ENCODE measurements around the gene MARCHF9.

MARCHF9 gene

GRCh38 chr12:57736741-57737466 lies 18.0 kb upstream of the MARCHF9 start:
- TF ChIP-seq, protein P1, sequence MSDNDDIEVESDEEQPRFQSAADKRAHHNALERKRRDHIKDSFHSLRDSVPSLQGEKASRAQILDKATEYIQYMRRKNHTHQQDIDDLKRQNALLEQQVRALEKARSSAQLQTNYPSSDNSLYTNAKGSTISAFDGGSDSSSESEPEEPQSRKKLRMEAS (IDR thresholded peaks at IDR 0.05; ENCODE audit: low read depth, low read length), result no peak
- no peak for TF ChIP-seq MYC (IDR thresholded peaks at IDR 0.05; ENCODE audit: low read depth, low read length)
- TF ChIP-seq CTCF (IDR thresholded peaks at IDR 0.05; ENCODE audit: low read depth, low read length), result no peak
- no peak for TF ChIP-seq POLR2A (IDR thresholded peaks at IDR 0.05; ENCODE audit: extremely low read depth, insufficient read length)
- DNase-seq (ENCODE audit: low read depth), result no peak
- no peak overlapping the region for H3K4me3 ChIP-seq (ENCODE audit: low read depth, low read length)

GRCh38 chr12:57737467-57738460 lies 17.1 kb upstream of the MARCHF9 start:
- H3K4me3 ChIP-seq (ENCODE audit: low read depth, low read length), result no peak overlapping the region
- TF ChIP-seq POLR2A (IDR thresholded peaks at IDR 0.05; ENCODE audit: extremely low read depth, insufficient read length) (no peak), CTCF (IDR thresholded peaks at IDR 0.05; ENCODE audit: low read depth, low read length) (no peak), MYC (IDR thresholded peaks at IDR 0.05; ENCODE audit: low read depth, low read length) (no peak)
- TF ChIP-seq, protein P1 (IDR thresholded peaks at IDR 0.05; ENCODE audit: low read depth, low read length), result no peak
- DNase-seq (ENCODE audit: low read depth), result no peak

DNA sequence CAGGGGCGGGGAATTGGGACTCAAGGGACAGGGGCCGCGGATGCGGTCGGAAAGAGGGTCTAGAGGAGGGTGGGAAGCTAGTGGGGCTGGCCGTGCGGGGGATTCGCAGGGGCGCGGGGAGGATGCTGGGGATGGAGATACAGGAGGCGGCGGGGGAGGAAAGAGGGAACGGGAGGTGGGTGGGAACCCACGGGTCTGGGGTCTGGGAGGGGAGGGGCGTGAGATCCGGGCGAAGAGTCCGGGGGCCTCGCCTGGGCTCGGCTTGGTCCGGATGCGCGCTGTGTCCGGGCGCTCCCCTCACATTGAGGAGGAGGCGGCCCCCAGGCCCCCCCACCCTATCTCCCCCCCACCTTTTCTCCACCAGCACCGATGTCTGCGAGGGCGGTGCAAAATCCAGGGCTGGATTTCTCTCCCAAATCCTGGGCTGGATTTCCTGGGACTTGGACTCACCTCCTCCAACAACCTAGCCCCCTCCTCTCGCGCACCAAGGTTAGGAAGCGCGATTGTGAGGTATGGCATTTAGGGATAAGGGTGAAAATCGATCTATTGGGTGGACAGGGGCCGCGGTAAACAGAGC lies 16.2 kb upstream of the MARCHF9 start, which contains the start of gene AGAP2:
TSS of gene AGAP2 (minus strand) at position 82 of the 577 bp plus-strand sequence. CDS start 496 bp downstream, outside the sequence.
- no peak for TF ChIP-seq MYC (IDR thresholded peaks at IDR 0.05; ENCODE audit: low read depth, low read length)
- no peak for TF ChIP-seq CTCF (IDR thresholded peaks at IDR 0.05; ENCODE audit: low read depth, low read length)
- no peak for TF ChIP-seq POLR2A (IDR thresholded peaks at IDR 0.05; ENCODE audit: extremely low read depth, insufficient read length)
- no peak within 1 kb of the TSS for H3K4me3 ChIP-seq (ENCODE audit: low read depth, low read length)
- DNase-seq (ENCODE audit: low read depth), result no peak

GRCh38 chr12:57739387-57739786 lies 15.5 kb upstream of the MARCHF9 start:
- H3K4me3 ChIP-seq (ENCODE audit: low read depth, low read length), result no peak overlapping the region
- TF ChIP-seq, protein P1 (IDR thresholded peaks at IDR 0.05; ENCODE audit: low read depth, low read length), result no peak
- TF ChIP-seq CTCF (IDR thresholded peaks at IDR 0.05; ENCODE audit: low read depth, low read length) (no peak), MYC (IDR thresholded peaks at IDR 0.05; ENCODE audit: low read depth, low read length) (no peak), POLR2A (IDR thresholded peaks at IDR 0.05; ENCODE audit: extremely low read depth, insufficient read length) (no peak)
- DNase-seq (ENCODE audit: low read depth), result no peak

- TF ChIP-seq CTCF (IDR thresholded peaks at IDR 0.05; ENCODE audit: low read depth, low read length) (no peak), POLR2A (IDR thresholded peaks at IDR 0.05; ENCODE audit: extremely low read depth, insufficient read length) (no peak), MYC (IDR thresholded peaks at IDR 0.05; ENCODE audit: low read depth, low read length) (no peak)
- TF ChIP-seq, protein P1 (IDR thresholded peaks at IDR 0.05; ENCODE audit: low read depth, low read length), result no peak
- H3K4me3 ChIP-seq (ENCODE audit: low read depth, low read length), result no peak overlapping the region
- no peak for DNase-seq (ENCODE audit: low read depth)
These were observed 14.9 kb upstream of the MARCHF9 start for GRCh38 chr12:57739914-57740538.

Measured in NB4 (cell line).